ENCODE measurements around the gene SEMA3C.

SEMA3C gene

GRCh38 chr7:80771523-80771922 is 147.3 kb downstream of the SEMA3C start:
- H3K4me1 ChIP-seq (ENCODE audit: control insufficient read depth in 1 of 2, insufficient read depth in 2 of 2, low read length in 2 of 2), result peaks cover 0 to 8% of the 10 kb centered on the region in 2 donors
- H3K9ac ChIP-seq (ENCODE audit: low read depth in 1 of 2, low read length in 2 of 2), result no peak overlapping the region
- no peaks in the 10 kb centered on the region for H3K36me3 ChIP-seq (ENCODE audit: control insufficient read depth in 1 of 2, insufficient read depth in 2 of 2, low read length in 2 of 2)
- no peaks in the 10 kb centered on the region for H3K27me3 ChIP-seq (ENCODE audit: control insufficient read depth in 1 of 2, insufficient read depth in 2 of 2, low read length in 2 of 2)
- H3K4me3 ChIP-seq (ENCODE audit: low read depth in 1 of 2, low read length in 2 of 2), result no peak overlapping the region
- H3K27ac ChIP-seq (ENCODE audit: low read depth, low read length), result no peak overlapping the region
- H3K9me3 ChIP-seq (ENCODE audit: control insufficient read depth in 1 of 2, low read length in 2 of 2), result no peaks in the 10 kb centered on the region

- Histone ChIP-seq H3K27ac (ENCODE audit: low read depth, low read length) (no peak overlapping the region), H3K4me3 (ENCODE audit: low read depth in 1 of 2, low read length in 2 of 2) (no peak overlapping the region), H3K4me1 (ENCODE audit: control insufficient read depth in 1 of 2, insufficient read depth in 2 of 2, low read length in 2 of 2) (peaks cover 0 to 3% of the 10 kb centered on the region in 2 donors), H3K9me3 (ENCODE audit: control insufficient read depth in 1 of 2, low read length in 2 of 2) (no peaks in the 10 kb centered on the region), H3K27me3 (ENCODE audit: control insufficient read depth in 1 of 2, insufficient read depth in 2 of 2, low read length in 2 of 2) (no peaks in the 10 kb centered on the region), H3K9ac (ENCODE audit: low read depth in 1 of 2, low read length in 2 of 2) (no peak overlapping the region), H3K36me3 (ENCODE audit: control insufficient read depth in 1 of 2, insufficient read depth in 2 of 2, low read length in 2 of 2) (no peaks in the 10 kb centered on the region)
These were observed 148.2 kb downstream of the SEMA3C start for GRCh38 chr7:80770675-80771081.

GRCh38 chr7:80770061-80770460 is 148.8 kb downstream of the SEMA3C start:
- Histone ChIP-seq H3K9me3 (ENCODE audit: control insufficient read depth in 1 of 2, low read length in 2 of 2) (no peaks in the 10 kb centered on the region), H3K4me1 (ENCODE audit: control insufficient read depth in 1 of 2, insufficient read depth in 2 of 2, low read length in 2 of 2) (peaks cover 0 to 3% of the 10 kb centered on the region in 2 donors), H3K27ac (ENCODE audit: low read depth, low read length) (no peak overlapping the region), H3K9ac (ENCODE audit: low read depth in 1 of 2, low read length in 2 of 2) (no peak overlapping the region), H3K36me3 (ENCODE audit: control insufficient read depth in 1 of 2, insufficient read depth in 2 of 2, low read length in 2 of 2) (no peaks in the 10 kb centered on the region), H3K27me3 (ENCODE audit: control insufficient read depth in 1 of 2, insufficient read depth in 2 of 2, low read length in 2 of 2) (no peaks in the 10 kb centered on the region), H3K4me3 (ENCODE audit: low read depth in 1 of 2, low read length in 2 of 2) (no peak overlapping the region)

GRCh38 chr7:80768756-80769155 is 150.1 kb downstream of the SEMA3C start:
- Histone ChIP-seq H3K9me3 (ENCODE audit: control insufficient read depth in 1 of 2, low read length in 2 of 2) (no peaks in the 10 kb centered on the region), H3K27ac (ENCODE audit: low read depth, low read length) (no peak overlapping the region), H3K4me3 (ENCODE audit: low read depth in 1 of 2, low read length in 2 of 2) (no peak overlapping the region), H3K27me3 (ENCODE audit: control insufficient read depth in 1 of 2, insufficient read depth in 2 of 2, low read length in 2 of 2) (no peaks in the 10 kb centered on the region), H3K36me3 (ENCODE audit: control insufficient read depth in 1 of 2, insufficient read depth in 2 of 2, low read length in 2 of 2) (no peaks in the 10 kb centered on the region), H3K9ac (ENCODE audit: low read depth in 1 of 2, low read length in 2 of 2) (no peak overlapping the region), H3K4me1 (ENCODE audit: control insufficient read depth in 1 of 2, insufficient read depth in 2 of 2, low read length in 2 of 2) (peaks cover 0 to 3% of the 10 kb centered on the region in 2 donors)

GRCh38 chr7:80767654-80768053 is 151.2 kb downstream of the SEMA3C start:
- Histone ChIP-seq H3K4me1 (ENCODE audit: control insufficient read depth in 1 of 2, insufficient read depth in 2 of 2, low read length in 2 of 2) (peaks cover 0 to 3% of the 10 kb centered on the region in 2 donors), H3K27ac (ENCODE audit: low read depth, low read length) (no peak overlapping the region), H3K36me3 (ENCODE audit: control insufficient read depth in 1 of 2, insufficient read depth in 2 of 2, low read length in 2 of 2) (no peaks in the 10 kb centered on the region), H3K9me3 (ENCODE audit: control insufficient read depth in 1 of 2, low read length in 2 of 2) (no peaks in the 10 kb centered on the region), H3K9ac (ENCODE audit: low read depth in 1 of 2, low read length in 2 of 2) (no peak overlapping the region), H3K27me3 (ENCODE audit: control insufficient read depth in 1 of 2, insufficient read depth in 2 of 2, low read length in 2 of 2) (no peaks in the 10 kb centered on the region), H3K4me3 (ENCODE audit: low read depth in 1 of 2, low read length in 2 of 2) (no peak overlapping the region)

- Histone ChIP-seq H3K27me3 (ENCODE audit: control insufficient read depth in 1 of 2, insufficient read depth in 2 of 2, low read length in 2 of 2) (no peaks in the 10 kb centered on the region), H3K4me3 (ENCODE audit: low read depth in 1 of 2, low read length in 2 of 2) (no peak overlapping the region), H3K4me1 (ENCODE audit: control insufficient read depth in 1 of 2, insufficient read depth in 2 of 2, low read length in 2 of 2) (peaks cover 0 to 3% of the 10 kb centered on the region in 2 donors), H3K9me3 (ENCODE audit: control insufficient read depth in 1 of 2, low read length in 2 of 2) (no peaks in the 10 kb centered on the region), H3K36me3 (ENCODE audit: control insufficient read depth in 1 of 2, insufficient read depth in 2 of 2, low read length in 2 of 2) (no peaks in the 10 kb centered on the region), H3K27ac (ENCODE audit: low read depth, low read length) (no peak overlapping the region), H3K9ac (ENCODE audit: low read depth in 1 of 2, low read length in 2 of 2) (no peak overlapping the region)
These were observed 152.1 kb downstream of the SEMA3C start for GRCh38 chr7:80766724-80767123.

- H3K9me3 ChIP-seq (ENCODE audit: control insufficient read depth in 1 of 2, low read length in 2 of 2), result no peaks in the 10 kb centered on the region
- no peaks in the 10 kb centered on the region for H3K4me1 ChIP-seq (ENCODE audit: control insufficient read depth in 1 of 2, insufficient read depth in 2 of 2, low read length in 2 of 2)
- no peak overlapping the region for H3K27ac ChIP-seq (ENCODE audit: low read depth, low read length)
- H3K36me3 ChIP-seq (ENCODE audit: control insufficient read depth in 1 of 2, insufficient read depth in 2 of 2, low read length in 2 of 2), result no peaks in the 10 kb centered on the region
- no peak overlapping the region for H3K4me3 ChIP-seq (ENCODE audit: low read depth in 1 of 2, low read length in 2 of 2)
- no peaks in the 10 kb centered on the region for H3K27me3 ChIP-seq (ENCODE audit: control insufficient read depth in 1 of 2, insufficient read depth in 2 of 2, low read length in 2 of 2)
- H3K9ac ChIP-seq (ENCODE audit: low read depth in 1 of 2, low read length in 2 of 2), result no peak overlapping the region
These were observed 154.7 kb downstream of the SEMA3C start for GRCh38 chr7:80764132-80764531.

GRCh38 chr7:80763704-80764103 is 155.1 kb downstream of the SEMA3C start:
- no peak overlapping the region for H3K27ac ChIP-seq (ENCODE audit: low read depth, low read length)
- no peak overlapping the region for H3K9ac ChIP-seq (ENCODE audit: low read depth in 1 of 2, low read length in 2 of 2)

GRCh38 chr7:80763289-80763688 is 155.6 kb downstream of the SEMA3C start:
- Histone ChIP-seq H3K4me1 (ENCODE audit: control insufficient read depth in 1 of 2, insufficient read depth in 2 of 2, low read length in 2 of 2) (no peaks in the 10 kb centered on the region), H3K4me3 (ENCODE audit: low read depth in 1 of 2, low read length in 2 of 2) (no peak overlapping the region), H3K27me3 (ENCODE audit: control insufficient read depth in 1 of 2, insufficient read depth in 2 of 2, low read length in 2 of 2) (no peaks in the 10 kb centered on the region), H3K9me3 (ENCODE audit: control insufficient read depth in 1 of 2, low read length in 2 of 2) (no peaks in the 10 kb centered on the region), H3K36me3 (ENCODE audit: control insufficient read depth in 1 of 2, insufficient read depth in 2 of 2, low read length in 2 of 2) (no peaks in the 10 kb centered on the region), H3K27ac (ENCODE audit: low read depth, low read length) (no peak overlapping the region), H3K9ac (ENCODE audit: low read depth in 1 of 2, low read length in 2 of 2) (no peak overlapping the region)

More at GRCh38 chr7:80763704-80764103, 155.1 kb downstream of the SEMA3C start:
- H3K4me1 ChIP-seq (ENCODE audit: control insufficient read depth in 1 of 2, insufficient read depth in 2 of 2, low read length in 2 of 2), result no peaks in the 10 kb centered on the region
- no peak overlapping the region for H3K4me3 ChIP-seq (ENCODE audit: low read depth in 1 of 2, low read length in 2 of 2)
- no peaks in the 10 kb centered on the region for H3K36me3 ChIP-seq (ENCODE audit: control insufficient read depth in 1 of 2, insufficient read depth in 2 of 2, low read length in 2 of 2)
- H3K27me3 ChIP-seq (ENCODE audit: control insufficient read depth in 1 of 2, insufficient read depth in 2 of 2, low read length in 2 of 2), result no peaks in the 10 kb centered on the region
- H3K9me3 ChIP-seq (ENCODE audit: control insufficient read depth in 1 of 2, low read length in 2 of 2), result no peaks in the 10 kb centered on the region

GRCh38 chr7:80760292-80760691 is 158.6 kb downstream of the SEMA3C start:
- no peaks in the 10 kb centered on the region for H3K4me1 ChIP-seq (ENCODE audit: control insufficient read depth in 1 of 2, insufficient read depth in 2 of 2, low read length in 2 of 2)
- H3K27me3 ChIP-seq (ENCODE audit: control insufficient read depth in 1 of 2, insufficient read depth in 2 of 2, low read length in 2 of 2), result no peaks in the 10 kb centered on the region
- no peak overlapping the region for H3K9ac ChIP-seq (ENCODE audit: low read depth in 1 of 2, low read length in 2 of 2)
- H3K9me3 ChIP-seq (ENCODE audit: control insufficient read depth in 1 of 2, low read length in 2 of 2), result no peaks in the 10 kb centered on the region
- no peak overlapping the region for H3K4me3 ChIP-seq (ENCODE audit: low read depth in 1 of 2, low read length in 2 of 2)
- H3K27ac ChIP-seq (ENCODE audit: low read depth, low read length), result no peak overlapping the region
- peaks cover 0 to 2% of the 10 kb centered on the region in 2 donors for H3K36me3 ChIP-seq (ENCODE audit: control insufficient read depth in 1 of 2, insufficient read depth in 2 of 2, low read length in 2 of 2)
